Measurements from ENCODE around the gene HNRNPM. TPM values are rescaled to one million over a fixed set of nuclear protein-coding genes. Genes with fewer than 3 reads are reported as not detected.
"Not testable (repeated sequence)": the region's sequence is repeated elsewhere in the genome, so short reads cannot be mapped to it uniquely, and the experiment has no call there.

The HNRNPM gene
- polyA plus RNA-seq, 12 donors = 173 to 360 (median 195) TPM; not detected in 1

GRCh38 chr19:8421484-8422461, 23.0 kb upstream of the HNRNPM start:
- DNase-seq = no peak

DNA sequence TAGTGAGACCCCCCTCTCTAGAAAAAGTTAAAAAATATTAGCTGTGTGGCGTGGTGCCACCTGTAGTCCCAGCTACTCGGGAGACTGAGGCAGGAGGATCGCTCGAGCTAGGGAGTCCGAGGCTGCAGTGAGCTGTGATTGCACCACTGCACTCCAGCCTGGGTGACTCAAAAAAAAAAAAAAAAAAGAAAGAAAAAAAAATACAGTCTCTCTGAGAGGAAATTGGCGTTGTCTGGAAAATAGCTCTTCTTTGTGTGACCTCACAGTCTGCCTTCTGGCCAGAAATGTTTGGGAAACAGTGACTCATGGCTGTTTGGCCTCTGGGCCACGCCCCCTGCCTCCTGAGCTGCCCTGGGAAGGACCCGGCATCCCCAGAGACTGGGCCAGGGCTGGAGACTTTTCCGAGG, 21.0 kb upstream of the HNRNPM start:
- peak; percentile 95 for DNase-seq

DNA sequence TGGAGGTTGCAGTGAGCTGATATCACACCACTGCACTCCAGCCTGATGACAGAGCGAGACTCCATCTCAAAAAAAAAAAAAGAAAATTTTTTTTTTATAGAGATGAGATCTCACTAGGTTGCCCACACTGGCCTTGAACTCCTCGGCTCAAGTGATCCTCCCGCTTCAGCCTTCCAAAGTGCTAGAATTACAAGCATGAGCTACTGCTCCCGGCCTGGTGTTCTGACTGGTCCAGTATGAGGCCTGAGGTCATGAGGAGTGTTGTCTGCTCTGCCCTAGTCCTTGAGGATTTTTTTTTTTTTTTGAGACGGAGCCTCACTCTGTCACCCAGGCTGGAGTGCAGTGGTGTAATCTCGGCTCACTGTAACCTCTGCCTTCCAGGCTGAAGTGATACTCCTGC, 19.4 kb upstream of the HNRNPM start:
- not testable (repeated sequence) for DNase-seq

GRCh38 chr19:8426283-8426682, 18.5 kb upstream of the HNRNPM start:
- DNase-seq = no peak

- DNase-seq = no peak
Measured at GRCh38 chr19:8429044-8429443, 15.7 kb upstream of the HNRNPM start.

DNA sequence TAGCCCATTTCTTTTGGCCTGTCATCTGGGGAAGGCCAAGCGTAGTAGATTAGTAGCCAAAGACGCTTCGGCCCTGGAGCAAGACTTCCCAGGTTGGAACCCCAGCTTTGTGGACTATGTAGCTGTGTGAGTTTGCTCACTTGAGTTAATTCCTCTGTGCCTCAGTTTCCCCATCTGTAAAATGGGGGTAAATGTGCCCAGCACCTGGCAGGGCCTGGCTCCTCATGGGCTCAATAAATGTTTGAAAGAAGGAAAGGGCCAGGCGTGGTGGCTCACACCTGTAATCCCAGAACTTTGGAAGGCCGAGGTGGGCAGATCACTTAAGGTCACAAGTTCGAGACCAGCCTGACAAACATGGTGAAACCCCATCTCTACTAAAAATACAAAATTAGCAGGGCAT, 14.9 kb upstream of the HNRNPM start:
- DNase-seq = no peak

DNA sequence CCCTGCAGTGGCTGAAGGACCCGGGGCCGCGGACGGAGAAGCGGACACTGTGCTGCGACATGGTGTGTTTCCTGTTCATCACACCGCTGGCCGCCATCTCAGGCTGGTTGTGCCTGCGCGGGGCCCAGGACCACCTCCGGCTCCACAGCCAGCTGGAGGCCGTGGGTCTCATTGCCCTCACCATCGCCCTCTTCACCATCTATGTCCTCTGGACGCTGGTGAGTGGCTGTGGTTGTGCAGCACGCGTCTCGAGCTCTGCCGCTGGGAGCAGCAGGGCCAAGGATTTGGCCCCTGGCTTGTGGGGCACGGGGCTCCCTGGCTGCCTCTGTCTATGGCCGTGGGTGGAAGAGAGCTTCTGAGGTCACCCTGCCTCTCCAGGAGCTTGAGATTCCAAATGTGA, 14.1 kb upstream of the HNRNPM start:
- DNase-seq = no peak

GRCh38 chr19:8438236-8438635, 6.5 kb upstream of the HNRNPM start:
- DNase-seq = no peak

- DNase-seq = no peak
Measured at GRCh38 chr19:8441725-8442544, 2.8 kb upstream of the HNRNPM start.

GRCh38 chr19:8444140-8444676, 567 bp upstream of the HNRNPM start:
- not testable (repeated sequence) for DNase-seq

- DNase-seq = peak; percentile 52
Measured at GRCh38 chr19:8445488-8446001, 770 bp downstream of the HNRNPM start.

DNA sequence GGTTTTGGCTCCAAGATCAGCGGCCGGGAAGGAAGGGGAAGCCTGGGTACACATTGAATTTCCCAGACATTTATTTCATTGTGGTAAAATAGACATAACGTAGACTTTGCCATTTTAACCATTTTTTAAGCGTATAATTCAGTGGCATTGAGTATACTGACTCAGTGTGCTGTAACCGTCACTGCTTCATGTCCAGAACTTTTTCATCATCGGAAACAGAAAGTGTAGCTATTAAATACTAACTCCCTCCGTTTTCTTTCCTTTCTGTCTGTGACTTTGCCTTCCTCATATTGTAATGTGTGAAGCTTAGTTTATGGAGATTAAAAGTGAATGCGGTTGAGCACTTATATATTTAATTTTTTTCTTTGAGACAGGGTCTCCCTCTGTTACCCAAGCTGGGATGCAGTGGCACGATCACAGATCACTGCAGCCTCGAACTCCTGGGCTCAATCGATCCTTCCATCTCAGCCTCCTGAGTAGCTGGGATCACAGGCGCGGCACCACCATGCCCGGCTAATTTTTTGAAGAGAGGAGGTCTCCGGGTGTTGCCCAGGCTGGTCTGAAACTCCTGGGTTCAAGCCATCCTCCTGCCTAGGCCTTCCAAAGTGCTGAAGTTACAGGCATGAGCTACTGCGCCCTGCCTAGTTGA, 1.4 kb downstream of the HNRNPM start:
- DNase-seq = no peak

- DNase-seq = no peak
Measured at GRCh38 chr19:8449830-8450229, 5.1 kb downstream of the HNRNPM start.

DNA sequence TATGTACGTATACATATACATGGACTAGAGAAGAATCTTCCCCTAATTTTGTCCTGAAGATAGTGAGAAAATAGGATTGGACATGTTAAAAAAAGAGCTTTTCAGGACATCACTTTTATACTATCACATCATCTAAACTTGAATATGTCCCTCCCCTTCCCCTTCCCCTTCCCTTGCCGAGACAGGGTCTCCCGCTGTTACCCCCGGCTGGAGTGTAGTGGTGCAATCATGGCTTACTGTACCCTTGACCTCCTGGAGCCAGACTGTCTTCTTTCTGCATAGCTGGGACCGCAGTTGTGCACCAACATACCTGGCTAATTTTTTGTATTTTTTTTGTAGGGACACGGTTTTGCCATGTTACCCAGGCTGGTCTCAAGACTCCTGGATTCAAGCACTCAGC, 6.6 kb downstream of the HNRNPM start:
- DNase-seq = no peak

DNA sequence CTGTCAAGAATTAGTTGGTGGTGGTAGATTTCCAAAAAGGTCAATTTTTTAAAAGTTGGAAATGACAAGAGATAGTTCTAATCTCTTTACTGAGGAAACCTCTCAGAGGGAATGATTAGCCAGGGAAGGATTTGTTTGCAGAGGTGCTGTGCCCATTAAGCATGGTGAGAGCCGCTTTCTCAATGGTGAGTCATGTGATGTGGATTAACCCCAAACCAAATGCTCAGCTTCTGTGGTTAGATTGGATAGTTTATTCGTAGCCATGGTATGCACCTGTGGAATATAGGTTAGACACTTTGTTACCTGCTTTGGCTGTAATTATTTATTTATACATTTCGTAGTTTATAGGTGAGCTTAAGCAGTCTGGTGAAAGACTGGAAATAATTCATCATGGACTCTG, 7.1 kb downstream of the HNRNPM start:
- DNase-seq = no peak

GRCh38 chr19:8452446-8453123, 7.8 kb downstream of the HNRNPM start:
- no peak for DNase-seq

DNA sequence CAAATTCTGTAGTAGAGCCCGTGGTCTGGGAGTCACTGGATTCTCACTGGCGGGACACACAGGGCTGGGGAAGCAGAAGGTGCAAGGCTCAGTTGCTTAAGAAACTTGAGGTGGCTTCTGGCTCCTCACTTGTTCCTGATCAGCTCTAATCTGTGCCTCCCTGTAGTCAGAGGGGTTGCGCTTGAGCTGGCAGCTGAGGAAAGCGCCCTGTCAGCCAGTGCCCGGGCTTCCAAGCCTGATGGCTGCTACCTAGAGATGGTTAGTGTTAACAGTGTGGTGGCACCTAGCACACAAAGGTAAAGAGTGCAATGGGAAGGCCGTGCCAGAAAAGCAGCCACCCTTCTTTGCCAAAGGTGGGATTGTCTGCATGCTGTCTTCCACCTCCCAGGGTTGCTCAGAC, 8.8 kb downstream of the HNRNPM start:
- no peak for DNase-seq

GRCh38 chr19:8454218-8454617, 9.4 kb downstream of the HNRNPM start:
- no peak for DNase-seq

GRCh38 chr19:8455018-8455417, 10.2 kb downstream of the HNRNPM start:
- DNase-seq = no peak

- no peak for DNase-seq
Measured at GRCh38 chr19:8456064-8456463, 11.3 kb downstream of the HNRNPM start.

GRCh38 chr19:8457209-8457608, 12.4 kb downstream of the HNRNPM start:
- DNase-seq = no peak

All from muscle of arm (tissue), 12 donors.